Transverse colon (tissue), 4 donors: ENCODE data around the gene VMP1.
"Not testable (repeated sequence)": the region's sequence is repeated elsewhere in the genome, so short reads cannot be mapped to it uniquely, and the experiment has no call there.

ENCODE experiments used
- CTCF ChIP-seq, 5 experiments: fragments of 200-600 bp in 3 of 5; fragments of 450-650 bp in 2 of 5; sonication (generic) in 3 of 5; IDR thresholded peaks; 1 replicate in 2 of 5; 2 replicates in 3 of 5; pipeline ENCODE4 v1.5.1; 2016 to 2017; ENCODE audit warnings: antibody characterized with exemption in 5 of 5, inconsistent platforms in 3 of 5, mild to moderate bottlenecking in 2 of 5, moderate library complexity in 1 of 5
- EP300 ChIP-seq: sonication (generic); formaldehyde crosslinking; IDR thresholded peaks from one replicate; pipeline ENCODE4 v1.6.1; 2017; ENCODE audit warnings: antibody characterized with exemption, low read depth
- POLR2A ChIP-seq: fragments of 450-650 bp; IDR thresholded peaks from one replicate; pipeline ENCODE4 v1.6.1; 2016; ENCODE audit warnings: antibody characterized with exemption, mild to moderate bottlenecking, moderate library complexity
- POLR2AphosphoS5 ChIP-seq, 3 donors: sonication (generic); formaldehyde crosslinking; IDR thresholded peaks; one replicate each; pipeline ENCODE4 v1.6.1; 2016; ENCODE audit warnings: antibody characterized with exemption in 3 of 3

DNA sequence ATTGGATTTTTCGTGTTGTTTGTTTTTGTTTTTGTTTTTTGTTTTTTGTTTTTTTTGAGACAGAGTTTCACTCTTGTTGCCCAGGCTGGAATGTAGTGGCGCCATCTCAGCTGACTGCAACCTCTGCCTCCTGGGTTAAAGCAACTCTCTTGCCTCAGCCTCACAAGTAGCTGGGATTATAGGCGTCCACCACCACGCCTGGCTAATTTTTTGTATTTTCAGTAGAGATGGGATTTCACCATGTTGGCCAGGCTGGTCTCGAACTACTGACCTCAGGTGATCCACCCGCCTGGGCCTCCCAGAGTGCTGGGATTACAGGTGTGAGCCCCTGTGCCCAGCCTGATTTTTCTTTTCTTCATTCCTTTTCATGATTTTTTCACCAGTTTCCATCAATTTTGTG lies 73.1 kb downstream of the VMP1 start:
- not testable (repeated sequence) for TF ChIP-seq CTCF (IDR thresholded peaks at IDR 0.05); POLR2AphosphoS5 (IDR thresholded peaks at IDR 0.05); EP300; POLR2A
